HG02870 (cell line): ENCODE results near the gene CCDC69.

ENCODE experiments used
- ATAC-seq: cut with Tn5 transposase; IDR thresholded peaks from one replicate; pipeline ENCODE4 v1.9.1; 2021; ENCODE audit warnings: mild to moderate bottlenecking, moderate library complexity; ENCODE audit not compliant: unreplicated experiment

Gene CCDC69

DNA sequence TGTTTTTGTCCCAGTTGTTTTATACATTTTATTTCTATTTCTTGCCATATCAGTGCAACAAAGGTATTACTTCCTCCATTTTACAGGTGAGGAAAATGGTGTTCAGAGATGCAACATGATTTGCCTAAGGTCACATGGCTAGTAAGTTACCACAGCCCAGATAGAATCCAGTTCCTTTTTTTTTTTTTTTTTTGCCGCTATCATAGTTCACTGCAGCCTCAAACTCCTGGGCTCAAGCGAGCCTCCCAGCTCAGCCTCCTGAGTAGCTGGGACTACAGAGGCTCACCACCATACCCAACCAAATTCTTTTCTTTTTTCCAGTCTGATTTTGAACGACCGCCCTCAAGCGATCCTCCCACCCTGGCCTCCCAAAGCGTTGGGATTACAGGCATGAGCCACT lies 480 bp upstream of the CCDC69 start:
- ATAC-seq: no peak

DNA sequence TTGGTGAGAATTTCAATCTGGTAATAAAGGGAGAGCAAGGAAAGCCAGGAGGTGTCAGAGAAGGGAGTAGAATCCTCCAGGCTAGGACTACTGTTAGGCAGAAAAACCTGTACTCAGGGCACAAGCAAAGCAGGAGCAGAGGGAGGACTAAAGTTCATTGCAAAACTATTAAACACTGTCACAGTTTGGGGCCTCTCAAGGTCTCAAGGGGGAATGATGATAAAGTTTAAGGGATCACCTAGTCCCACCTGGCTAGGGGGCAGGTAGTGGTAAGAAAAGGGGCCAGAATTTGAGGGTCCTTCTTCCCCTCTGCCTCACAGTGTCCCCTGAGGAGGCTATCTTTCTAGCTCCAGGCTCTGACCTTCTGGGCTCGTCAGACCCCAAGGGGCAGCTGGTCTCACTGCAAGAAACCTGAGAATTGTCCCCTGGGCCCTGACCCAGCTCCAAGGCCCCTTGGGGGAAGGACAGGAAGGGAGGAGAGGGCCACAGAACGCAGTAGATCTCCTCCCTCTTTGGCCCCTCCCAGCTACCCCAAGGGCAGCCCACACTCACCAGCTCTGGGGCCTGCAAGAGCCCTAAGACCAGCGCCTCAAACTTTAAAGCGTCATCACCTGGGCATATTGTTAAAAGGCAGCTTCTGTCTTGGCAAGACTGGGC lies 974 bp downstream of the CCDC69 start:
- ATAC-seq: peak; percentile 61

DNA sequence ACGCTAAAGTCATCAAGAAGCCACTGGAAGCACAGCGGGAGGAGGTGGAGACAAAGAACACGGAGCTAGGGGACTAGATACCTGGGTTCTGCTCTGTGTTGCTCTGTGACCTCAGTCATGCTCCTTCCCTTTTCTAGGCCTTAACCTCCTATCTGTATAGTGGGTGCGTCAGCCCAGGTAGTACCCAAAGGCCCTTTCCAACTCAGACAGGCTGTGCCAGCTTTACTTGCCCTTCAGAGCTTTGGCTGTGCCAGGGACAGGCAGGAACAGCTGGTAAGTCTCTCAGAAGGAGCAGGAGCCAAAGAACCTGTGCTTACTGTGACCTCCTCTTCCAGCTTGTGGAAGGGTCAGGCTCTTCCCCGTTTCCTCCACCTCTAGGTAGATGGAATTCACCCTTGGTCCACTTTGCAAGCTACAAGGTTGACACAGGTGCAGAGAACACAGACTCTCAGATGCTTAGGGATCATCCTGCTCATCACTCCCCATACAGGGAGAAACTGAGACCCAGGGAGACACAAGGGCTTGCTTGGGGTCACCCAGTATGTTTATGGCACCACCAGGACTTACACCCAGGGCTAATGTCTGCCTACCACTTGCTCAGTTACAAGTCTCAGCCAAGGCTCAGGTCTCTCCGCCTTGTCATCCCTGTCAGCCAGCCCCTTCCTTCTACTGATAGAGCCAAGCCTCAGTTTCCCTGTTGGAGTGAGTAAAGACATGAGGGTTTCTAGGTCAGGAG lies 1.7 kb downstream of the CCDC69 start:
- no peak for ATAC-seq

DNA sequence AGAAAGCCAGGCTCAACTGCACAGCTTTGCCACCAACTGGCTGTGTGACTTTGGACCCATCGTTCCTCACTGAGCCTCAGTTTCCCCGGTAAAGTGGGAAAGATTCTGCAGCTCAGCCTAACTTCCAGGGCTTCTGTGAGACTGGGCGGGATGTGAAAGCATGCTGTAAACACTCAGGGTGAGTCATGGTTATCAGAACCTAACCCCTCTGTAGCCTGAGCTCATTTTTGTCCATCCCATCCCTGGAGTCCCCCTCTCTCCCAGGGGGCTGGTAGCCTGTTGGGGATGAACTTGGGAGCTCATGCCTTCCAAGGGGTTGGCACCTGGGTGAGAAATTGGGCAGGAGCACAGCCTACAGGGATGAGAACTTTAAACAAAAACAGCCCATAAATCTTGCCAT lies 2.3 kb downstream of the CCDC69 start:
- no peak for ATAC-seq

DNA sequence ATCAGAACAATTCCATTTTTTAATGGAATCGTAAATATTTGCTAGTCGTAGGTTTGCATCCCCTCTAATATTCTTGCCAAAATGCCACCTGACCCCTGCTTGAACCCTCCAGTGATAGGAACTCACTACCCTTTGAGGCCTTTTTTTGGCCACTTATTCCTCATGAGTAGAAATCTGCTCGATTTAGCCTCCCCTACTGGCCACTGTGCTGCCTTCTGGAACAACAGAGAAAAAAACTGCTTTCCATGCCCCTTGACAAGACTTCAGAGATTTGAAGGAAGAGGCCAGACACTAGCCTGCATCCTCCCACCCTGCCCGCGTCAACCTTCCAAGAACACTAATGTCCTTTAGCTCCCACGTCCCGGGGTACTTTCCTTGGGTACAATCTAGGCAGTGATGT lies 4.1 kb downstream of the CCDC69 start:
- ATAC-seq: no peak

DNA sequence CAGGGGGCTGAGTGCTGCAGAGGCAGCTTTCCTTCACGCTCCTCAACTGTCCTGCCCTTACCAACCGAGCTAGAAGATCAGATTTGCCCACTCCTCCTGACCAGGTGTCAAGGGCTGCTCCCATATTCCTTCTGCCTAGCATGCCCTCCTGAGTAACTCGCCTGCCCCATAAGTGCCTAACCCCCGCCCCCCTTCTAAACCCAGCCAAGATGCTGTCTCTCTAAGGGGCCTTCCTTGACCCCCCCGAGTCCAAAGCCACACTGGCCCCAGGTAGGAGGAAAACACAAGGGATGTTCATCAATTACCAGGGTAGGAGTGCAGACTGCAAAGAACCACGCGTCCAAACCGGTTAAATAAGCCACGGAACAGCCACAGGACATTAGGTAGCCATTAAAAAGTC lies 4.8 kb downstream of the CCDC69 start:
- ATAC-seq: no peak

DNA sequence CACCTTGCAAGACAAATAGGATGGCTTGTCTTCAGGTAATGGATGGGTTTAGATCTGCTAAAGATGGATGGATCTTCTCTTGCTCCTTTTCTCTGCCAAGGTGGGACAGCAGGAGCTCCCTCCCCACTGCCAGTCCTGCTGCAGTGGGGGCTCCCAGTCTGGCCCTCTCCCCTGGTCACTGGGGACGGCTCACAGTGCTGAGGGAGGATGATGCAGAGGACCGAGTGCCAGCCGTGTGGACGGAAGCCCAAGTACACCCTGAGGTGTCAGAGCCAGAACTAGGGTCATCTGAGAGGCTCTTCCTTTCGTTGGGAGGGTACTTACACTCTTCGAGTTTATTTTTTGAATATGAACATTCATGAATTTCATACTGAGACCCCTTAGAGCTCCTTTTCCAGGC lies 5.7 kb downstream of the CCDC69 start:
- no peak for ATAC-seq

DNA sequence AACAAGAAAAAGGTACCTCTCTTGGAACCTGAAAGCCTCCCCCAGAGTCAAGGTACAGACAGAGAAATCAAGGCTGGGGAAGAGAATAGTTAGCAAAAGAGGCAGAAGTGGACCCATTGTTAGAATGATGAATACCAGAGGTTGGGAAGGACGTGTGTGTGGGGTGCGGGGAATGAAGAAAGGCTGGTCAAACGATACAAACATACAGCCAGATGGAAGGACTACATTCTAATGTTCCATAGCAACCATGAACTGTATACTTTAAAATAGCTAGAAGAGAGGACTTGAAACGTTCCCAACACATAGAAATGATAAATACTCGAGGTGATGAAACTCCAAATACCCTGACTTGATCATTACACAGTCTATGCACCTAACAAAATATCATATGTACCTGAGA lies 7.1 kb downstream of the CCDC69 start:
- ATAC-seq: no peak

DNA sequence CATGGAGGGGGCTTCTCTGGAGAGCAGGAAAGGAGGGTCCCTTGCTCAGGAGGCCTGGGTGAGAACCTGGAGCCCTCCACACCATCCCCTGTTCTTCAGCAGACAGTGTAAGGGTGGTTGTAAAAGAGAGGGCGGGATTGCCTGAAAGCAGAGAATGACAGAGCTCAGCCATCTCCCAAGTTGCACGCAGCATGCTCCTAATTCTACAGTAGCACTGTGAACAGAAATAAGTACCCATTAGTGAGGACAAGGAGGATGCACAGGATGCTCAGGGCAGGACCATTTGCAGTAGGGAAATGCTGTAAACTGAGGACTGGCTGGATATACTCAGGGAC lies 8.4 kb downstream of the CCDC69 start:
- ATAC-seq: no peak

DNA sequence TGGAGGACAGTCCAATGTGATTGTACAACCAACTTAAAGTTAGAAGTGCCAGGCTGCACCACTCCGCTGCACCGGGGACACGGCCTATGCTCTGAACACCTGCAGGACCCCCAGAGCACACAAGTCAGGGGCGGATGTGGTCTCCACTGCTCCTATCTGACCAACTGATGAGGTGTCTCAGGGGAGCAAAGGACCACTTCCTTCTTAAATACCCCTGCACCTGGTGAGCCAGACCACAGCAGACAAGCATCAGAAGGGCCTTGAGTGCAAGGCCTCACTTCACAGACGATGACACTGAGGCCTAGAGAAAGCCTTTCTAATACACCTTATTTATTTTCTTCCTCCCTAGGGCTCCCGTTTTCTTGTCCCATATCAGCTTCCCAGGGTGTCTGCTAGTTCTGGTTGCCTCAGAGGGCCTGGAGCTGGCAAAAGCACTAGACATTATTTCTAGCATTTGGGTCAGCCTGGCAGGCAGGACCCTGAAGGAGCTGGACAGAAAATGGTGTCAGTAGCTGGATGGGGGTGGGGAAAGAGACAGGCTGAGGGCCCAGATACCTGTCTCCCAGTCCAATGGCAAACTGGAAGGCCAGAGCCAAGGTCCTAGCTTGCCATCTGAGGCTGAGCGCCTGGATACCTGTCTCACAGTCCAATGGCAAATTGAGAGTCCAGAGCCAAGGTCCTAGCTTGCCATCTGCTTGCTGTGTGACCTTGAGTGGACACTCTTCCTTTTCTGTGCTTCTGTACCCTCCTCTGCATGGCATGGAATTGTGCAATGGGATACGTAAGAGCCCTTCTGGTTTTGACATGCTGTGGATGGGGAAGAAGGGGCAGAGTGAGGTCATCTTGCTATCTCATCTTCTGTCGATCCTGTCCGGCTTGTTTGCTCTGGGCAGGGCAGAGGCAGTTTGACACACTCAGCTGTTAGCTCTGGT lies 9.0 kb downstream of the CCDC69 start:
- peak; percentile 46 for ATAC-seq

DNA sequence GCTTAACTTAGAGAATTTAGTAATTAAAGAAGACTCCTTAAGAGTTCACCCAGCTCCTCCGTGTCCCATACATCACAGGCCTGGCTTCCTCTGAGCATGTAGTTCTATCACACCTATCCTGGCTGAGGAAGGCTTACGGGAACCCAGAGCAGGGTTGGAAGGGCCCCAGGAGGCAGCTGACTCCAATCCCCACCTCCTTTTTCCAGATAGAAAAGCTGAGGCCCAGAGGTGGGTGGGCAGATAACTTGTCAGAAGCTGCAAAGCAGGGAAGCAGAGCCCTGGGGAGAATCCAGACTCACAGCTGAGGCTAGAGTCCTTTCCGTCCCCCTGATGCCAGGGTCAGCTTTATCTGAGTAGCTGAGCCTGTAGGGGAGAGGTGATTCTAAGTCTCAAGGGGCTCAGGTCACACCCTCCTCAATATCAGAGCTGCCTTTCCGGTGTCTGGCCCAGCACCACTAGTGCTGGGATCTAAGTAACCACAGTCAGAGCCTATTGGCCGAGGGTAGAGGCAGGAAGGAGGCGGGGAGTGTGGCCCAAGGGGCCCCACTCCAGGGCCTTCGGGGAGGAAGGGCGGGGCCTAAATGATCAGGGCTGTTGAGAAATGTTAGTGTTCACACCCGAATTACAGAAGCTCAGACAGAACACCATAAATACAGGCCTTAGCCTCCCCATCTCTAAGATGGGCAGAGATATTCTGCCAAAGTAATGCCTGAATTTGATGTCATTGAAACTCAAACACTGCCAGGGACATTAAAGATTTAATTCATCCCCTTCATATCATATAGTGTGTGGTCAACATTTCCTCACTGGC lies 9.9 kb downstream of the CCDC69 start:
- peak; percentile 80 for ATAC-seq

DNA sequence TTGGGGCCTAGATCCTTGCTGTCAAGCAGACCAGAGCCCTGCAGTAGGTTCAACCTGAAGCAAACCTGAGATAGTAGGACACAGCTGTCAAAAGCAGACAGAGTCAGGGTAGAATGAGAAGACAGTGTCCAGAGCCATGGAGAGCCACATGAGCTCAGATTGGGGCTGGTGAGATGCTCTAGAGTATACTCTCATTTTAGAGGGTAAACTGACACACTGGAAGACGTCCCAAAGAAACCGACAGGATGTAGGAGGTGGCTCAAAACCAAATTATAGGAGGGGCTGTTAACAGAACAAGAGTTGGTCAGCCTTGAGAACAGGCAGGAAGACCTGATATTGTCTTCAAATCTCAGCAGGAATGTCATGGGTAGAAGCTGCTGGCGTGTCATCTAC lies 11.5 kb downstream of the CCDC69 start:
- no peak for ATAC-seq

DNA sequence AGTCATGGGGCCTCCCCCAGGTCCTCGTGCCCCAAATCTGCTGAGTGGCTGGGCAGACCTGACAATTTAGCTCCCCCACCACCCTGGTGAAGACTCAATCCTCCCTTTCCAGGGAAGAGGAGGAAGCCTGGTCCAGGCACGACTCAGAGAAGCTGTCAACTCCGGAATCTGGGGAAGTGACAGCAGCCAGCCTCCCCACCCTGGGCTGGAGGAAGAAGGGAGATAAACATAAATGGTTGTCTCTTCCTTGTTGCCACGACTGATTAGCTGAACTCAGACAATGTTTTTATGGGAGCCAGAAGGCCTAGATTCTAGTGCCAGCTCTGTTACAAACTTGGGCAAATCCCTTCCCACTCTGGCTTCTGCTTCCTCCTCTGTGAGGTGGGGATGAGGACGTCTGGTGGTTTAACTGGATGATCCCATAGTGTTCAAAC lies 15.4 kb downstream of the CCDC69 start:
- ATAC-seq: no peak

DNA sequence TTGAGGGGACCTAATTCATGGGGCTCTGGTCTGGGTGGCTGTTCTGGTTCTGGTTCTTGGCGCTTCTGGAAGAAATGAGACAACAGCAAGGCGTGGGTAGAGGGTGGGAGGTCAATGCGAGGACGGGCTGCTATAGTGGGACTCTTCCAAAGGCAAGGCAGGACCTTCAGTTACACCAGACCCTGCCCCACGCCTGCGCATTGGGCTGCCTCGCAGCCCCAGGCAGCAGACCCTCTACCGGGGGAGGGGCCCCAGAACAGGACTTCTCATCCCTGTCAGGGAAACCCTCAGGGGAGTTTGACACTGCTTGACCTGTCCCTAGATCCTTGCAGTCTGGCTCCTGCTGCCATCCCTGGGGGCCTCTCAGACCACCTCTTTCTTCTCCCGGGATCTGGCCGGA lies 18.5 kb downstream of the CCDC69 start:
- no peak for ATAC-seq

DNA sequence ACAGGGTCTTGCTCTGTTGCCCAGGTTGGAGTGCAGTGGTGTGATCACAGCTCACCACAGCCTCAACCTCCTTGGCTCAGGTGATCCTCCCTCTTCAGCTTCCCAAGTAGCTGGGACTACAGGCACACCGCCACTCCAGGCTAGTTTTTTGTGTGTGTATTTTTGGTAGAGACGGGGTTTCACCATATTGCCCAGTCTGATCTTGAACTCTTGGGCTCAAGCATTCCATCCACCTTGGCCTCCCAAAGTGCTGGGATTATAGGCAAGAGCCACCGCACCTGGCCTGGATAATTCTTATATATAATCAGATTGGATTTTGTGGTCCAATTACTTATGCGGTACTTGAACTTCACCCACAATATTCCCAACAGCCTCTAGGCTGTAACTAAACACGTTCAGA lies 19.8 kb downstream of the CCDC69 start:
- no peak for ATAC-seq

DNA sequence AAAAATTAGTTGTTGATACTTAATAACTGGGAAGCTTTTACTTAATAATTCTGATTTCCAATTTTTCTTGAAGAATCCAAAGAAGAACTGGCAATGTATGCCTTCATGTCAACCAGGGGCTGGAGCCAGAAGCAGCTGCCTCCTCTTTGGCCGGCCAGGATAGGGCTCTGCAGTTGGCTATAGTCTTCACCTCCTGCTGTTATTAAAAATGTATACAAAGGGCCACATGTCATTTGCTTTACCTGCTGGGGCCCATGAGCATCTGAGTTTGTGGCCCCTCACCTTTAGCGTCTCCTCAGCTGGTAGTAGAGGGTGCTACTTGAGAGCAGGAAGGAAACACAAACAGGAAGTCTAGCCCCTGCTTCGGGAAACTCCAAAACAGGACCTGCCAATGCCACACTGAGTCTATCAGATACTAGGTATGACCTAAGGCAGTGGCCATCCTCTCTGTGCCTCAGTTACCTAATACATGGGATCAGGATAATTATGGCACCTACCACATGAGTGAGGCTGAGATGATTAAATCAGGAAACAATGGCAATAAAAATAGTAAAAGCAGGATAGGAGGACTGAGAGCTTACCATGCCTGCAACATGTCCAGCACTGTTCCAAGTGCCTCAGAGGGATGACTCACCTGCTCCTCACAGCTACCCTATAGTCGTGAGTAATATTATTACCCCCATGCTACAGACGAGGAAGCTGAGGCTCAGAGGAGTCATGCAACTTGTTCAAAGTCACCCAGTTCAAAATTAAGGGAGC lies 21.3 kb downstream of the CCDC69 start:
- no peak for ATAC-seq

DNA sequence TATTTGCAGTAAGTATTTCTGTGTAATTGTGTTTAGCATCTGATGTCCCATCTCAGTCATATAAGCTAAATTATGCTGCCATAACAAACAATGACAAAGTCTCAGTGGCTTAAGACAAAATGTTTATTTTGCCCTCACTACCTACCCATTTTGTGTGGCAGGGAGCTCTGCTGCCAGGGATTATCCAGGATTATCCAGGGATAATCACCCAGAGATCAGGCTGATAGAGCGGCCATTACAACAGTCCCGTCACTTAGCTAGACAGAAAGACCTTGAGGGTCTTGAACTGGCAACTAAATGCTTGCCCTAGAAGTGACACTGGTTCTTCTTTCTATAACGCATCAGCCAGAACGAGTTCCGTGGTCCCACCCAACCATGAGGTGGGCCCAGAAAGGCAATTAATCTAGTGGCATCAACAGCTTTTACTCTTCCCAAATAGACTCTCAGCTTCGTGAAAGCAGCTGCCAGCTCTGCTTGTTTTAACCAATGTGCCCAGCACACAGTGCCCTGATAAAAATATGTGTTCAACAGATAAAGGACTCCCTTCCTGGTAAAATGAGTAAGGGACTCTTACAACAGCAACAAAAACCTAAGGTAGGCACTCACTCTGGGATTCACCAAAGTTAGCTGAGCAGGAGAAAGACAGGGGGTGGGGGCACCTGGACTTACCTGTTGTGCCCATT lies 22.8 kb downstream of the CCDC69 start:
- ATAC-seq: no peak

DNA sequence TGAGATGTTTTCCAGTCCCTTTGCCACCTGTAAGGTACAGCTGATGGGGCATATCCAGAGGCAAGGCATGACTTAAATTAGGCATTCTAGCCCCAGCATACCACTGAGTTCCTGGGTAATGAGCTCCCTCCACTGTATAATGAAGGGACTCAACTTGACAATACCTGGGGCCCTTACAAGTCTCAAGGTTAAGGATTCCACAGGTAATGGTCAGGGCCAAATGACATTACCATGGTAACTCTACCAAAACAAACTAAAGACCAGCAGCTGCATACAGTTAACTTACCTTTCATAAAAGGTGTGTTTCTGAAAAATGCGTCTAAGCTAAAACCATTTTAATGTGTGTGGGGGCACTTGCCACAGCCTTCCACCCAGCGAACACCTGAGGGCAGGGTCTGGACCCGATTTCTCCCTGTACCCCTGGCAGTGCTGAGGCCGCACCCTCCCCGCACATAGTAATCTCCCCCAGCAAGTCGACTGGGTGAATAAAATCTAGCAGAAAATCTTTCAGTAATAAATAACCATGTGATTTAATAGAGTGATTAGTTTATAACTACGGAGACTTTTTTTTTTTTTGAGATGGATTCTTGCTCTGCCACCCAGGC lies 24.2 kb downstream of the CCDC69 start:
- ATAC-seq: no peak

DNA sequence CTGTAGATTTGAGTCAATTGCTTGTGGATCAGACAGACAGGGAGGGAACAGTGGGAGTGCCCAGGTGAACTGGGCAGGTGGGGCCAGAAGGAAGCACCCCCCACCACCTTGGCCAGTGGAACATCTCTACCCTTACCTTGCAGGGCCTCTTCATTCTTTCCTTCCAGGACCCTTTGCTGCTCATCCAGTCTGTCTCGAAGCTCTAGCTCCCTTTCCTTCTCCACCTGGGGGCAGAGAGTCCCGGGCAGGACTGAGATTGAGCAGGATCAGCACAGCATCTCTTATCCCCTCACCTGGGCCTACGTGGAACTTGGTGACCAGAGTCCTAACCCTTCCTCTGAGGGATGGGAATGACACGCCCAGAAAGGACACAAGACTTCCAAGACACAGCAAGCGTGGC lies 25.0 kb downstream of the CCDC69 start:
- no peak for ATAC-seq
